GM19467 (cell line): ENCODE data around the gene ORAI3.

ENCODE experiments used
- ATAC-seq: cut with Tn5 transposase; IDR thresholded peaks from one replicate; pipeline ENCODE4 v1.9.1; 2021; ENCODE audit warnings: mild to moderate bottlenecking, moderate library complexity; ENCODE audit not compliant: unreplicated experiment

ORAI3 gene

DNA sequence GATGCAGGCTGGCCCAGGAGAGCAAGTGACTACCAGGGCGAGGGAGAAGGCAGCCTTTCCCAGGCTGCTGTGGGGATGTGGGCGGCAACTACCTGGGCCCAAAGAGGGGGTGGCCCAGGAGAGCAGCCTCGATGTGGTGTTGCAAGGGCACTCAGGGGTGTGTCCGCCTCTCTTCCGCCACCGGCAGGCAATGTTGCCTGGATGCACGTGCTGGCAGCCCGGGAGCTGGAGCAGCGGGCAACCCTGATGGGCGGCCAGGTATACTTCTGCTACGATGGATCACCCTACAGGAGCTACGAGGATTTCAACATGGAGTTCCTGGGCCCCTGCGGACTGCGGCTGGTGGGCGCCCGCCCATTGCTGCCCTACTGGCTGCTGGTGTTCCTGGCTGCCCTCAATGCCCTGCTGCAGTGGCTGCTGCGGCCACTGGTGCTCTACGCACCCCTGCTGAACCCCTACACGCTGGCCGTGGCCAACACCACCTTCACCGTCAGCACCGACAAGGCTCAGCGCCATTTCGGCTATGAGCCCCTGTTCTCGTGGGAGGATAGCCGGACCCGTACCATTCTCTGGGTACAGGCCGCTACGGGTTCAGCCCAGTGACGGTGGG, 38.8 kb downstream of the ORAI3 start:
- no peak for ATAC-seq

DNA sequence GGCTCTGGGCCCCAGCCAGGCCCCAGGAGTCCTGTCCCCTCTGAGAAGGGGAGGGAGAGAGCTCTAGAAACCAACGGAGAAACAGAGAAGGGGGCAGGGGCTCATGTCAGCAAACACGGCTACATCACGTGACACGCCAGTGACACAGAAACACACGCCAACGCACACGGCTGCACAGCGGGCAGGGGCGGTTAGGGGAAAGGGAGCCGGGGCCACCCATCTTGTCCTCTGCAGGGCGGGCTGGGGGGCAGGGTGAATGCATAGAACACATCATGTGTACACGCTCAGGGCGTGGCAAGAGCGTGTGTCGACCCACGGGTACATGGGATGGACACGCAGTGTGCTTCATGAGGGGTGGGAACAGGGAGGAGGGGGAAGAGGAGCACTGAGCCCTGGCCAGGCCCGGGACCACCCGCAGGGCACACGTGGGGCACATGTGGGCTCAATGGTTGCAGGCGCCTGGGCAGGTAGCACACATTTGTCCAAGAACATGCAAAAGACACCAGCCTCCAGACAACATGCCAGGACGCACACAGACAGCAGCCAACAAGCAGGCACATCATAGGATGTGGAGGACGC, 40.7 kb downstream of the ORAI3 start:
- no peak for ATAC-seq

DNA sequence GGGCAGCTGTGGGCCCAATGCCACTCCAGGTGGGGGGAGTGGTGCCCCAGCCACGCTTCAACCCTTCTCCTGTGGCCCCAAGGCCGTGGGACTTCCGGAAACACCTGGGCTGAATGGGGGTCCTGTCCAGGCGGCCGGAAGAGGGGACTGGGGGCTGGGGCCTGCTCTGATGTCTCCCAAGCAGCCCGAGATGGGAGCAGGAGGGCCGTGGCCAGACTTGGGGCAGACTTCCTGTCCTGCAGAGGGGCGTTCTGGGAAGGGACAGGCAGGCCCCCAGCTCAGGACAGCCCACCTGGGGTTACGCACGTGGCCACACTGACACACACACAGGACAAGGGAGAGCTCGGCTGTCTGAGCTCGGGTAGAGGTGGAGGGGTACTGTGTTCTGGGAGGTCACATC, 41.2 kb downstream of the ORAI3 start:
- no peak for ATAC-seq

DNA sequence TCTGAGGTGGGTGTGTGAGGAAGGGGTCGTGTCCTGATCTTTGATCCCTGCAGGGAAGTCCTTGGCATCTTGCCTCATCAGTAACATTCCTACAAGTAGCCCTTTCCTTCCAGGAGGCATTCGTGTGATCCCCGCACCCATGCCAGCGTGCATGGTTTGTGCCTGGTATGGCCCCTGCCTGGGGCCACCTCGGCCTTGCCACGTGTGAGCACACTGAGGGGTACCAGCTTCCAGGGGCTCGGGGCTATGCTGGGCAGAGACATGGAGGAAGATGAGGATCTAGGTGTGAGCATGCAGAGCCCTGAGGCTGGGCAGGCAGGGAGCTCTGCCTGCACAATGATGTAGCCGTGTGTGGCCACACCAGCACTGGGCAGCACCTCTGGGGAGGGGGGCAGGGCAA, 42.2 kb downstream of the ORAI3 start:
- ATAC-seq, result no peak

DNA sequence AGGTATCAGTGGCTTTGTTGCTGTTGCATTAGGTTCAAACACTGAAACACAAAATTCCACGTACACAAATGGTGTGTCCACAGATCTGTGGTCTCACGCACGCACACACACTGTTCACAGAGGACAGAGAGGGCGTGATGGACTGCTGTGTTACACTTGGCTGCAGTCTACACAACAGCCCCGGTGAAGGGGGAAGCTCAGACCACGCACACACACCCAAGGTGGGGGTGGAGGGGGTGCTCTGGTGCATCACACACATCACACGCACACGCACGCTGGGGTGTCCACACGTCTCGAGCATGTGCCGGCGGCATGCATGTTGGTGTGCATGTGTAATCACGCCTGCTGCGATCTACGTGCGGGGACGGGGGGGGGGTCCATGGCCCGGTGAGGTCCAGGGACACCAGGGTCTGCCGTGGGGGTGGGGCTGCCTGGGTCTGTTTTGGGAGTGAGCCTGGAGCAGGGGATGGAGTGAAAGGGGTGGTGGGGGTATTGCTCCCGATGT, 43.5 kb downstream of the ORAI3 start:
- ATAC-seq, result no peak

DNA sequence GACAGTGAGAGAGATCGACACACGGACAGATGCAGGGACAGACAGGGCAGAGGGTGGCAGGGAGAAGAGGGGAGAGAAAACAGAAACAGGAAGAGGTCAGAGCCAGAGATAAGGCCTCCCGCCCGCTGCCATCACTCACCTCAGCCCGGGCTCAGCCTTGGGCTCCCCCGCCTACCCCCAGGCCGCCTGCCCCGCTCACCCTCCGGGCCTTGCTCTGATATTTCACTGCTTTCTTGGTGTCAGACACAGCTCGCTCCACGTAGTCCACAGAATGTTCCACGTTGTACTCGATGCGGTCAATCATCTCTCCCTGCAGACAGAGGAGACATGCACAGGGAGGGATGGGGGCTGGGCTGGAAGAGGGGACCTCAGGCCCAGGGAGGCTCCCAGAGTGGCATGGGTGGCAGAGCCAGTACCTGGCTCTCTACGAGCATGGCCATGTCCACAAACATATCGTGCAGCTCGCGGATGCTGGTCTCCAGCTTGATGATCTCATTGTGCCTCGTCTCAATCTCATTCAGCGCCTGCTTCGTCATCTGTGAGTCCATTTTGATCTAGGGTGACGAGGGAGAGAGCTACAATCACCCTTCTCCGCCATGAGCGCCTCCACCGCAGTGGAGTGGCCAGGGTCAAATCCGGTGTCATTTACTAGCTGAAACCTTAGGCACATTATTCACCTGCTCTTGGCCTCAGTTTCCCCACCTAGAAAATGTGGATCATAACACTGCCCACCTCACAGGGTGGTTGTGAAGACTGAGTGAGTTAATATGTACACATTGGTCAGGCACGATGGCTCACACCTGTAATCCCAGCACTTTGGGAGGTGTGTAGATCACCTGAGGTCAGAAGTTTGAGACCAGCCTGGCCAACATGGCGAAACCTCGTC, 44.3 kb downstream of the ORAI3 start:
- ATAC-seq, result no peak

DNA sequence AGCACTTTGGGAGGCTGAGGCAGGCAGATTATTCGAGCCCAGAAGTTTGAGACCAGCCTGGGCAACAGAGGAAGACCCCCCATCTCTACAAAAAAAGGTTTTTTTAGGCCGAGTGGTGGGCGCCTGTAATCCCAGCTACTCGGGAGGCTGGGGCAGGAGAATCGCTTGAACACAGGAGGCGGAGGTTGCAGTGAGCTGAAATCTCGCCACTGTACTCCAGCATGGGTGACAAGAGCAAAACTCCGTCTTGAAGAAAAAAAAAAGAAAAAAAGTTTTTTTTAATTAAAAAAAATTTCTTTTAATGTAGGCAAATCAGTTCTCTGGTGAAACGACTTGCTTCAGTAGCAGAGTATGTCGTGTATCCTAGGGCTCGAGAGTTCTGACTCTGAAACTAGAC, 47.1 kb downstream of the ORAI3 start:
- no peak for ATAC-seq

DNA sequence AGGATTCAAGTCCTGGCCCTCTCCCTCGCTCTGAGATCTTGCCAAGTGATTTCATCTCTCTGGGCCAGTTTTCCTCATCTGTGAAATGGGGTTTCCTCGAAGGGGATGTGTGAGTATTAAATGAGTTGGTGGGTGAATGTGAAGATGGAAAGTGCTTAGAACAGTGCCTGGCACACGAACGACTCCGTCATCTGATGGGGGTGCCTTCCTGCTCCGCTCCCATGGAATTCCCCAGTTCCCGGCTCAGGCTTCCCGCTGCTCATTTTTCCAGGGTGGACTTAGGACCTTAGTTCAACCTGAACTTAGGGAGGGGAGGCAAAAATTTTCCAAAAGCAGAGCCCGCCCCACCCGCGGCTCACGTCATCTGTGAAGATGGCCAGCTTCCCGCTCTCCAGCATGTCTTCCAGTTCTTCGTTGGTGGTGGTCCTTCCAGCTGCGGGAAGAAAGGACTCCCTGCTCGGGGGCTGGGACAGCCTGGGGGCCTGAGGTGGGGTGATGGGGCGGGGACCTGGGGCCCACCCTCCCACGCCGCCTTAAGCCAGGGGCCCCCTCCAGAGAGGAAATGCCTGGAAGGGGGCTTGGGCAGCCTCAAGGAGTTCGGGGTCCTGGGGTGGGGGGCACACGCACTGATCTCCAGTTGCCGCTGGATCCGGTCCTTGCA, 47.6 kb downstream of the ORAI3 start:
- ATAC-seq, result no peak

DNA sequence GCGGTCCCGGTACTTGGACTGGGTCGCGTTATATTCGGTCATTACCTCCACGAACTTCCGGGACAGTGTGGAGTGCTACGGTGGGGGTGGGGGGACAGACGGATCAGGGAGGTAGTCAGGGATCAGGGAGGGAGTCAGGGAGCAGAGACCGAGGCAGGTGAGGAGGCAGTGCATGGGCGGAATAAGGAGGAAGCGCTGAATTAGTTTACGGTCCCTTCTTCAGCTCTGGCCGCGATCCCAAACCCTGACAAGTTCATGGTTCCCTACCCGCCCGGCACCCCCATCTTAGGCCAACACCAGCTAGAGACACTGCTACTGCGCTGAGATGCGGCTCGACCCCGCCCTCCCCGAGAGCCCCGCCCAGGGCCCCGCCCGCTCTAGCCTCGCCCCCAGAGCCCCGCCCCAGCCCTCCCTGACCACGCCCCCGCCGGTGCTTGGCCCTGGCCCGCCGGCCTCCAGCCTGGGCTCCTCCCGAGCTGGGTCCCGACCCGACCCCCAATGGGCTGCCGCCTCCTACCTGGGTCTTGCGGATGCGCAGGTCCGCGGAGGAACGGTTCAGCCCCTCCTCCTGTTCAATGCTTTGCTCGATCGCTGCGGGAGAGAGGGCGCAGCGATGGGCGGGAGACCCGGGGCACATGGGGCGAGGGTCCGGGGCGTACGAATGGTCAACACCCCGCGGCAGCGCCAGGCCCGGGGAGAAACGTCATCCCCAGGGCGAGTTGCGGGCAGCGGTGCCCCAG, 48.3 kb downstream of the ORAI3 start:
- no peak for ATAC-seq

DNA sequence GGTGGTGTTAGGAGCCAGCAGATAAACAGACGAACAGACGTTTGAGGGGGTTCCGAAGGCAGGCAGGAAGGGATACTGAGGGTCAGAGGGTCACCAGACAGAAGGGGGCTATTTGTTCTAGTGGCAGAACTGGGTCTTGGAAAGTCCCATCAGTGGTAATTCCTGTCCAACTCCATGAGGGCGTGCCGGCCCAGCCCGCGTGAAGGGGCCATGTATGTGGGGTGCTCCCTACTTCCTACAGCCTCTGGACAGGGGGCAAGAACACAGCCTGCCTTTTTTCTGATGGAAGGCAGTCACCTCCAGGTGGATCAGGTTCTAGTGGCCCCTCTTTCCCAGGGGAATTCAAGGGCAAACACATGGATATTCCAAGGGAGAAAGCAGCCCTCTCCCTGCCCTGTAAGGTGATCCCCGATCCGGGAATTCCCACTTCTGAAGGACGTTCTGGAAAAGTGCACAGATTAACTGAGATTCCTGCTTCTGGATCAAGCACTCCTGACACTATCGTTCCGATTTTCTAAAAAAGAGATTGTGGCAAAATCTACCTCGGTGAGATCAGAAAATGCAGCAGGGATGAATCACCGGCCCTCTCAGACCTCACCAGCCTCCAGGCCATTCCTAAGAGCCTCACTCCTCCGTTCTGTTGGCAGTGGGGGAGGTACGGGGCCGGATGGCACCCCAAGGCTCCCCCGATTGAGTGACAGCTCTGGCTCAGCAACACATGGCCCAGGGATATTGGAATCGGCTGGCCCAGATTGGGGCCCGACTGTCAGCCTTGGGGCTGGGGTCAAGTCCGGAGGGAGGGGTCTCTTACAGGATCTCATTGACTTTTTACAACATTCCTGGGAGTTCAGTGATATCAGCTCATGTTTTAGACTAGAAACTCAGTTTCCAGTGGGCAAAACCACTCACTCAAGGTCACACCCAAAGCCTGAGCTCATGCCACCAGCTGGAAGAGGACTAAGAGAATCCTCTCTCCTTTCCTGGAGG, 49.1 kb downstream of the ORAI3 start:
- ATAC-seq, result no peak

DNA sequence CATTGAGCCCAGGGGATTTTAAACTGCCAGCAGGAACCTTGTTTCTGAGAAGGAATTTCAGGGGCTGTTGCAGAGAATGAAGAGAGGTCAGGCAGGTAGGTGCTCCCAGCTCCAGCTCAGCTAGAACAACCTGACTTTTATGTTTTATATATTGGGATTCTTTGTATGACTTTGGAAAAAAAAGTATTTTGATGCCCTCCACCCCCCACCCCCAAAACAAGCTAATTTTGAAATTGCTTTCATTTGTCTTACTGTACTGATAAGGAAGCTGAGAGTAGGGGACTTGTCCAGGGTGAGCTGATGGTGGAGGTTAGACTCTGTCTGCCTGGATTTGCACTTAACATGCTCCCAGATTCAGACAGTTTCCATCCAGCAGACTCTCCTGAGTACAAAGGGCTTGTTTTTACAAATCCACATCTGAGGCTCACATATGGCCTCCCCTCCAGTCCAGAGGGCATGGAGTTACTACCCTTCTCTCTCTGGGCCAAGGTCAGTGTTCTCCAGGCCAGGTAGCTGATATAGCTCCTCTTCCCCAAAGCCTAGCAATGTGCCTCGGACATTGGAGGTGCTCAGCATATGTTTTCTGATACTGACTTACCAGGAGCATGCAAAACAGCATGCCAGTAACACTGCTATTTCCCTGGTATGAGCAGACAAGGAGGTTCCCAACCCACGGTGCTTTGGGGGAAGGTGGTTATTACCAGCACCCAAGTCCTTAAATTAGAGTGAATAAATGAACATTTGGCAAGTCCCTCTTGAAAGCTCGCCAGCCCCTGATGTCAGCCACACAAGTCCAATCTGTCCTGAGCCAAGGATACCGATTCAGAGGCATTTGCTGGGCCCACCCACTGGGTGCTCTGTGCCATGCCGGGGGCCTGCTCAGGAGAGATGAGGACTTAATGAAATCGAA, 50.2 kb downstream of the ORAI3 start:
- no peak for ATAC-seq

DNA sequence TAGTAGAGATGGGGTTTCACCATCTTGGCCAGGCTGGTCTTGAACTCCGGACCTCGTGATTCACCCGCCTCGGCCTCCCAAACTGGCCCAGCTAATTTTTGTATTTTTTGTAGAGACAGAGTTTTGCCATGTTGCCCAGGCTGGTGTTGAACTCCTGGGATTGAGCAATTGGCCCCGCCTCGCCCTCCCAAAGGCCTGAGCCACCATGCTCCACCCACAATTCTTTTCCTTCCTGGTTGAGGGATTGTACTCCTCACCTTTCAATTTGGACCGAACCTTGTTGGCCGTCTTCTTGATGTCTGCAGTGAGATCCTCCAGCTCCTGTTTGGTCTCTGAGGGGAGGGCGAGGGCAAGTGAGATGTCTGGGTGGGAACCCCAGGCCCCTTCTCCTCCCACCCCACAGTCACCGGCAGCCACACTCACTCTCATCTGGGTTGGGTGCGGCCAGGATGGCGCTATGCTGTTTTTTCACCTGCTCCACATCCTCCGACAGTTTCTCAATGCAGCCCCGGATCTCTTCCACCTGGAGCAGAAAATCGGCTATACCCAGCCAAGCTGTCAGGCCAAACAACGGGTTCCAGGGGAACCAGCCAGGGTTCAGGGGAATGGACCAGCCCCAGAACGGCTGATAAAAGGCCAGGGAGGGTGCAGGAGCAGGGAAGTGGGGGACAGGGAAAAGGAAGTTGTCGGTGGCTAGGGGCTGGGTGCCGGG, 52.0 kb downstream of the ORAI3 start:
- no peak for ATAC-seq

DNA sequence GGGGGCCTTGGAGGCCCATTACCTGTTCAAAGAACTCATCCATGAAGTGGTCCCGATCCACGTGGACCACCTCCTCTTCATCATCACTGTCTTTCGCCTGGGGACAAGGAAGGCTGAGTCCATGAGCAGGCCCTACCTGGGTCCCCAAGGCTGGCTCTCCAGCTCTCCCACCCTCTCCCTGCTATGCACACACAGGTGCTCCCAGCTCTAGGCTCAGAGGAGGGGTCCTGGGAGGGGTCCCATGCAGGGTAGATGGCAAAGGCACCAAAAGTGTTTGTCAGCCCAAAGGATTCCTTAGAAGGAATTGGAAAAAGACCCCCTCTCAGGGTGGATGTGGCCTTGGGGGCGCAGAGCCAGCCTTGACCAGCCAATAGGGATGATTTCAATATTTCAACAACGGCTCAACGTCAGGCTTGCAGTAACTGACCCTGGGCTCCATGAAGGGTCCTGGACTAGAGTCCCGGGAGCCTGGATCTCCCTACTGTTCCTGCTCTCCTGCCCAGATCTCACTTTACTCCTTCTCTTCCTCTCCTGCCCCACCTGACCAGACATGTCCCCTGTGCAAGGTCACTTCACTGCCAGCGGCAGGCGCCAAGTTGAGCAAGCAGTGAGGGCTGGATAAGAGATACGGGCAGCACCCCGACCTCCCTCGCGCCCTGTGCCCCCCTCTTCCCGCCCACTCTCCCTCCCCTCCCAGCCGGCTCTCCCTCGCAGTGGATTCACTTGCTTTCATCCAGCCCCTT, 52.8 kb downstream of the ORAI3 start:
- no peak for ATAC-seq

DNA sequence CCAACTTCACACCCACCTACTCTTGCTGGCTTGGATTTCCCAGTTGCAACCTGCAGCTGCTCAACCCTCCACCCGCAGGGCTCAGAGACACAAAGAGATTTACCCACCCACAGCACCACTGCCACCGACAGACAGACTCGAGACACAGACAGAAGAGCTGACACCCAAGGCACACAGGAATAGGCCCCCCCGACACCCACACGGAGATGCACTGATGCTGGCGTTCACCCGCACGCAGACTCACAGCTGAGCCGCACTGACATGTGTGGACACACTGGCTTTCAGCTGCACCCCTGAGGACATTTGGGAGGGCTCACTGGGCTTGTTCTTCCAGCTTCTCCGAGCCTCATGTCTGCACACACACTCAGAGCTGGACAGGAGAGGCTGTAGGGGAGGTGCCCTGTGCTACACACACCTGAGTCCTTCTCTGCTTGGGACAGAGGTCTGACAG, 53.4 kb downstream of the ORAI3 start:
- no peak for ATAC-seq

DNA sequence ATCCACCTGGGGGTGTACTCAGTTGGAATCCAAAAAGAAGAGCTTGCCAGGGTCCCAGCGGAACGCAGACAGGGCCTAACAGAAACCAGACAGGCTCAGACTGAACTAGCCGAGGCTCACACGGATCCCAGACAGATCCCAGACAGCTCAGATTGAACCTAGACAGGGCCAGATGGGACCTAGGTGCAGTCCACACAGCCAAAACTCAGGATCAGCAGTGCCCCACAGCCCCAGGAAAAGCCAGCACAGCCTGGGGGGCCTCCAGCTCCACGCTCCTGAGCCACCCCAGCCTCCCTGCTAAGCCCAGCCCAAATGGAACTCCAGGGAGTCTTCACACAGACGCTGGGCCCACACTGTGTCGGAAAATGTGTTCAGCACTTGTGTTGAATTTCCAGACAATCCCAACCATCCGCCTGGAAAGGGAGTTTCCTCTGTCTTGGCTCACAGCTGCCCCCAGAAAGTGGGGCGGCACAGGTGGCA, 54.0 kb downstream of the ORAI3 start:
- no peak for ATAC-seq

DNA sequence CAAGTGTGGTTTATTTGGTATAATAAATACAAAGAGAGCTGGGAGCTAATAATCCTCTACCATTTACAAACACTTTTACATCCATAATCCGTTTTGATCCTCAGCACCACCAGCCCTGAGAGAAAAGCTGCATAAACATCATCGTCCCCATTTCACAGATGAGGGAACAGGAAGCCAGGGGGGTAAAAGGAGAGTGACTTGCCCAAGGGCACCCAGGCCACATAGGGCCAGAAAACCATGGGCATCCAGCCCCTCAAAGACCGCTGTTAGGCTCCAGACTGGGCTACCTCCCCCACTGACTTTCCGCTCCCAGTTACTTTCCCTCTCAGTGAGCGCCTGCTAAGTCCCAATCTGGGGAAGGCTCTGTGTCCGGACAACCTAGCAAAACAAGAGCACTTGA, 54.9 kb downstream of the ORAI3 start:
- ATAC-seq, result no peak
